Esophagus muscularis mucosa (tissue), 4 donors: Measurements from ENCODE around the gene F10. TPM values are rescaled to one million over a fixed set of nuclear protein-coding genes. Genes with fewer than 3 reads are reported as not detected.

Experiments used
- DNase-seq: peaks from one replicate; pipeline ENCODE4 v3.0.0-alpha.2; 2017; ENCODE audit errors: extremely low spot score
- H3K27ac ChIP-seq, 4 donors: fragments of 200-600 bp; sonication (generic); replicated peaks in 1 of 4; 1 replicate in 3 of 4; 2 replicates in 1 of 4; pipeline ENCODE4 v1.5.1; 2016 to 2019; ENCODE audit warnings: mild to moderate bottlenecking in 1 of 4
- H3K27me3 ChIP-seq, 4 donors: fragments of 200-600 bp; sonication (generic); one replicate each; pipeline versions ENCODE4 v1.5.1 to v1.6.0; 2016 to 2019
- H3K36me3 ChIP-seq, 4 donors: fragments of 200-600 bp; sonication (generic); one replicate each; pipeline ENCODE4 v1.5.1; 2016 to 2019
- H3K4me1 ChIP-seq, 4 donors: fragments of 200-600 bp; sonication (generic); one replicate each; pipeline ENCODE4 v1.5.1; 2016 to 2019
- H3K4me3 ChIP-seq, 4 donors: fragments of 200-600 bp; sonication (generic); 1 replicate in 2 of 4; 2 replicates in 2 of 4; pipeline ENCODE4 v1.5.1; 2016 to 2019; ENCODE audit warnings: mild to moderate bottlenecking in 4 of 4, moderate library complexity in 1 of 4
- H3K9me3 ChIP-seq, 4 donors: fragments of 200-600 bp; sonication (generic); 1 replicate in 3 of 4; 2 replicates in 1 of 4; pipeline ENCODE4 v1.5.1; 2016 to 2019
- EP300 ChIP-seq: sonication (generic); formaldehyde crosslinking; IDR thresholded peaks from one replicate; pipeline ENCODE4 v1.6.1; 2017; ENCODE audit warnings: antibody characterized with exemption
- POLR2A ChIP-seq: fragments of 450-650 bp; IDR thresholded peaks from one replicate; pipeline ENCODE4 v1.6.1; 2017; ENCODE audit warnings: antibody characterized with exemption, moderate library complexity, mild to moderate bottlenecking, low read depth
- POLR2AphosphoS5 ChIP-seq, 2 donors: sonication (generic); formaldehyde crosslinking; IDR thresholded peaks; one replicate each; pipeline ENCODE4 v1.6.1; 2017; ENCODE audit warnings: antibody characterized with exemption in 2 of 2
- WGBS: methylation state at CpG from one replicate; pipeline ENCODE4 v1.1.5; 2018; 5-methylcytosine and 5-hydroxymethylcytosine counted together
- intact Hi-C: fragments of 100-400 bp; cut with DNase I; formaldehyde crosslinking; loops from one replicate; pipeline ENCODE4 v1.15.1; 2023
- total RNA-seq, 4 donors: library from RNA; depleted of rRNA; stranded (reverse); fragments of >200 nt; gene quantifications; one replicate each; pipeline versions ENCODE4 v1.1.0 to v1.2.1, GENCODE V29; 2016
- TF ChIP-seq, protein P1 (sequence below), 3 experiments: fragments of 200-600 bp in 2 of 3; fragments of 450-650 bp in 1 of 3; sonication (generic) in 2 of 3; IDR thresholded peaks; one replicate each; pipeline ENCODE4 v1.5.1; 2017 to 2019; ENCODE audit warnings: antibody characterized with exemption in 3 of 3, mild to moderate bottlenecking in 2 of 3, moderate library complexity in 1 of 3

The F10 gene
- total RNA-seq, 4 donors from 2014 or later: 4.6 to 20.5 (median 11.7) TPM

DNA sequence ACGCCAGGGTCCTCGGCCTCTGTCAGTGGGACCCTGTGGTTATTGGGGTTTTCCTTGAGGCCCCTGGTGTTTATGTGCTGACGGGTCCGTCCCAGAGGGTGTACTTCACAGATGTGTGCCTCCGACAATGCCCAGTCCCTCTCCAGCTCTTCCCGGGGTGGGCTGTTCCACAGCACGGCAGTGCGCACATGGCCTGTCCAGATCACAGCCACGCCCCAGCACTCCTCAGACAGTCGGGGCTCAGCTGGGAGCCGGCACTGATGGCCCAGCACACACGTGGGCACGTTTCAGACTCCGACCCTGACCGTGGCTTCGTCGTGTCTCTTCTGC lies 33.9 kb upstream of the F10 start:
- no peak for DNase-seq
- Histone ChIP-seq H3K27me3 (peaks cover 0 to 33% (median 0%) of the 10 kb centered on the region in 4 donors), H3K36me3 (peaks cover 0 to 84% (median 21%) of the 10 kb centered on the region in 4 donors), H3K4me3 (no peak overlapping the region), H3K4me1 (peaks cover 0 to 7% (median 1%) of the 10 kb centered on the region in 4 donors), H3K27ac (no peak overlapping the region), H3K9me3 (no peaks in the 10 kb centered on the region)
- intact Hi-C loops: no loop called here
- 79% methylated on average over 9 of the region's 17 CpGs for WGBS
- TF ChIP-seq EP300: no peak
- TF ChIP-seq POLR2AphosphoS5 (IDR thresholded peaks at IDR 0.05): no peak
- TF ChIP-seq POLR2A: no peak
- TF ChIP-seq, protein P1, sequence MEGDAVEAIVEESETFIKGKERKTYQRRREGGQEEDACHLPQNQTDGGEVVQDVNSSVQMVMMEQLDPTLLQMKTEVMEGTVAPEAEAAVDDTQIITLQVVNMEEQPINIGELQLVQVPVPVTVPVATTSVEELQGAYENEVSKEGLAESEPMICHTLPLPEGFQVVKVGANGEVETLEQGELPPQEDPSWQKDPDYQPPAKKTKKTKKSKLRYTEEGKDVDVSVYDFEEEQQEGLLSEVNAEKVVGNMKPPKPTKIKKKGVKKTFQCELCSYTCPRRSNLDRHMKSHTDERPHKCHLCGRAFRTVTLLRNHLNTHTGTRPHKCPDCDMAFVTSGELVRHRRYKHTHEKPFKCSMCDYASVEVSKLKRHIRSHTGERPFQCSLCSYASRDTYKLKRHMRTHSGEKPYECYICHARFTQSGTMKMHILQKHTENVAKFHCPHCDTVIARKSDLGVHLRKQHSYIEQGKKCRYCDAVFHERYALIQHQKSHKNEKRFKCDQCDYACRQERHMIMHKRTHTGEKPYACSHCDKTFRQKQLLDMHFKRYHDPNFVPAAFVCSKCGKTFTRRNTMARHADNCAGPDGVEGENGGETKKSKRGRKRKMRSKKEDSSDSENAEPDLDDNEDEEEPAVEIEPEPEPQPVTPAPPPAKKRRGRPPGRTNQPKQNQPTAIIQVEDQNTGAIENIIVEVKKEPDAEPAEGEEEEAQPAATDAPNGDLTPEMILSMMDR (IDR thresholded peaks at IDR 0.05): no peak

DNA sequence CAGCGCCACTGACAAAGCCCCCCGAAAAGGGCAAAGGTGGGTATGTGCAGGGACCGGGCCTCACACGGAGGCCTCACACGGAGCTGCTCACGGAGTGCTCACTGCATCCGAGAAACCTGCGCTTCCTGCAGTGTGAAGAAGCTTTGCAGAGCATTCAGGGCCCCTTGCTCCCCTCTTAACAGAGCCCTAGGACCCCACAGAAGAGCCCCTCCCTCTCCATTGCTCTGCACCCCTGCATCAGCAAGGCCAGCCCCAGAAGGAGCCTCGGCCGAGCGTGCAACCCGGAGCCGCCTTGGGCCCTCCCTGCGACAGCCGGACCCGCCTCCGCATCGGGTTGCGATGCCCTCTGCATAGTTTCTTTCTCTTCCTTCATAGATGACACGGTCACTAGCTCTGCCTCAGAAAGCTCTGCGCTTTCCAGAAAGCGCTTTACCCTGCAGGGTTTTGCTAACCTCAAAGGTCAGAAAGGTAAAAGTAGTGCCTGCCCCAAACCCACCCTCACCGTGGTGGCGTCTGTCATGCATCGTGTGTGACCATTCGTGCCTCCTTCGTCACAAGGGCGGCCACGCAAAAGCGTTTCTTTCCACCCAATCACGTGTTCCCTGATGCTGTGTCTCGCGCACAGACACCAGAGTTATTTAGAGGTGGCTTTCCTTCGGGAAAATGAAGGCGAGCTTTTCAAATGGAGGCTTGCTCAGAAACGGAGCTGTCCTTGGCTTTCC lies 32.7 kb upstream of the F10 start:
- DNase-seq: no peak
- Histone ChIP-seq H3K36me3 (peaks cover 0 to 85% (median 21%) of the 10 kb centered on the region in 4 donors), H3K4me1 (no peaks in the 10 kb centered on the region), H3K27me3 (peaks cover 0 to 45% (median 0%) of the 10 kb centered on the region in 4 donors), H3K27ac (no peak overlapping the region), H3K4me3 (no peak overlapping the region), H3K9me3 (no peaks in the 10 kb centered on the region)
- intact Hi-C loops: no loop called here
- 84% methylated on average over 32 of the region's 36 CpGs for WGBS
- no peak for TF ChIP-seq POLR2A

DNA sequence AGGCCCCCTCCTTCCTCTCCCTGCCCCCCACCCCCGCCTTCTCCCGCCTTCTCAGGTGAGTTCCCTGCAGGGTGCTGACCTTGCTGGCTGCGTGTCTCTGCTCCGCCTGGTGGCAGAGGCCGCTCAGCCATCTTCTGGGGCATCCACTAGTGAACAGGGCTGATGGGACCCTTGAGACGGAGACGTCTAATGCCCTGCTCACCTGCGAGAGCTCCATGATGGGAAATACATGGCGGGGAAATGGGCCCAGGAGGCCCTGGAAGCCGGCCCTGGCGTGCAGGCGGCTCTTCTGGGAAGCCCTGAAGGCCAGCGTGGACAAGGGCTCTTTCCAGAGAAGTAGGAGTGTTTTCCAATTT lies 32.2 kb upstream of the F10 start:
- no peak for TF ChIP-seq EP300
- H3K4me1 ChIP-seq: no peaks in the 10 kb centered on the region
- peaks cover 0 to 48% (median 0%) of the 10 kb centered on the region in 4 donors for H3K27me3 ChIP-seq
- H3K9me3 ChIP-seq: no peaks in the 10 kb centered on the region
- WGBS: 89% methylated on average over 8 of the region's 13 CpGs
- H3K4me3 ChIP-seq: no peak overlapping the region
- no peak overlapping the region for H3K27ac ChIP-seq
- peaks cover 0 to 85% (median 18%) of the 10 kb centered on the region in 4 donors for H3K36me3 ChIP-seq
- no peak for DNase-seq
- intact Hi-C loops: no loop called here

DNA sequence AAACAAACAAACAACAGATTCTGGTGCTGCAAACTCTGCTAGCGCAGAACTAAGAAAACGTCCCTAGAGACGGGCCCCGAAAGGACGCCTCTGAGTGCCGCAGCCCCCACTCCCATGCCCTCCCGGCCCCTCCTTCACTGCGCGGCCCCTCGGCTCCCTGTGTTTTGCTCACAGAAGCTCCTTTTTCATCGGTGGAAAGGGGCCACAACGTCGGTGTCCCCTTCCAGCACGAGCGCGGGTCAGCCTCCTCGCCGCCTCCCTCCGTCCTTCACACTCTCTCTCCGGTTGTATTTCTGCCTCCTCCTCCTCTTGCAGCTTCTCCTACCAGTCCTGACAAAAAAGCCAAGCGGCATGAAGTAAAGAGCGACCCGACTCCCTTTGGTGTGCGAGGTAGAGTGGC lies 31.8 kb upstream of the F10 start:
- peaks cover 0 to 88% (median 18%) of the 10 kb centered on the region in 4 donors for H3K36me3 ChIP-seq
- WGBS: 90% methylated on average over 24 of the region's 24 CpGs
- H3K27ac ChIP-seq: no peak overlapping the region
- peaks cover 0 to 50% (median 0%) of the 10 kb centered on the region in 4 donors for H3K27me3 ChIP-seq
- H3K4me3 ChIP-seq: no peak overlapping the region
- intact Hi-C loops: no loop called here
- no peaks in the 10 kb centered on the region for H3K9me3 ChIP-seq
- no peak for DNase-seq
- TF ChIP-seq, protein P1 (IDR thresholded peaks at IDR 0.05): no peak
- TF ChIP-seq POLR2A (no peak), EP300 (no peak), POLR2AphosphoS5 (IDR thresholded peaks at IDR 0.05) (no peak)
- H3K4me1 ChIP-seq: no peaks in the 10 kb centered on the region

DNA sequence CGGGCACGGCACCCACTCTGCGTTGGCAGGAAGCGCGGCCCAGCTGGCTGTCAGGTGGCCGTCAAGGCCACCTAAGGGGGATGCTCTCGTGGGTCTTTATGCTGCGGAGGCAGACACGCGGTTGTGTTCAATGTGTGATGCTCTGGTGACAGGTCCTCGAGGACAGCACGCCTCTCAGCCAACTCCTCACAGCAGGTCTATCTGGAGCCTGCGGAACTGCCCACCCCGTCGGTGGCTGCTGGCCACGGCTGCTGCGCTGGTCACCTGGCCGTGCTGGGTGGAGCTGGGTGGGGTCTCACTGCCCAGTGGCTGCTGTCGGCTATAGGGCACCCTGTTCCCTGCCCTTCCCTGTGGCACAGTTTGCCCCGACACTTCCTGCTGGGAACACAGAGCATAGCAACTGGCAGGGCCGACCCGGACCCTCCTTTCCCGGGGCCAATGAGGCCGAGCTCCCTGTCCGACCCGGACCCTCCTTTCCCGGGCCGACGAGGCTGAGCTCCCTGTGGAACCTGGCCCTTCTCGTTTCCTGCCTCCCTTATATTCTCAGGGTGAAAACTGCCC lies 31.3 kb upstream of the F10 start:
- TF ChIP-seq, protein P1 (IDR thresholded peaks at IDR 0.05): no peak
- TF ChIP-seq EP300: no peak
- TF ChIP-seq POLR2AphosphoS5 (IDR thresholded peaks at IDR 0.05): no peak
- TF ChIP-seq POLR2A: no peak
- H3K4me1 ChIP-seq: no peaks in the 10 kb centered on the region
- H3K4me3 ChIP-seq: no peak overlapping the region
- no peak for DNase-seq
- 84% methylated on average over 18 of the region's 30 CpGs for WGBS
- H3K27me3 ChIP-seq: peaks cover 0 to 50% (median 0%) of the 10 kb centered on the region in 4 donors
- peaks cover 0 to 88% (median 19%) of the 10 kb centered on the region in 4 donors for H3K36me3 ChIP-seq
- no peak overlapping the region for H3K27ac ChIP-seq
- H3K9me3 ChIP-seq: no peaks in the 10 kb centered on the region
- intact Hi-C loops: no loop called here
